GM13976 (cell line): ENCODE measurements around the gene SH3GL1.

Source experiments
- DNase-seq: peaks from one replicate; pipeline ENCODE4 v3.0.0; 2012; ENCODE audit warnings: low spot score
- CTCF ChIP-seq: IDR thresholded peaks from 2 replicates; pipeline ENCODE4 v1.5.1; 2012; ENCODE audit warnings: borderline replicate concordance, mild to moderate bottlenecking; ENCODE audit not compliant: insufficient read depth; ENCODE audit errors: extremely low read depth, missing control alignments, control extremely low read depth
- in situ Hi-C: fragments of 300-500 bp; cut with MboI; formaldehyde crosslinking; loops from one replicate; pipeline ENCODE4 v1.12.0; 2022; ENCODE audit warnings: low sequenced_read_pairs, mixed read lengths, inconsistent platforms; ENCODE audit not compliant: unreplicated experiment

SH3GL1 gene

DNA sequence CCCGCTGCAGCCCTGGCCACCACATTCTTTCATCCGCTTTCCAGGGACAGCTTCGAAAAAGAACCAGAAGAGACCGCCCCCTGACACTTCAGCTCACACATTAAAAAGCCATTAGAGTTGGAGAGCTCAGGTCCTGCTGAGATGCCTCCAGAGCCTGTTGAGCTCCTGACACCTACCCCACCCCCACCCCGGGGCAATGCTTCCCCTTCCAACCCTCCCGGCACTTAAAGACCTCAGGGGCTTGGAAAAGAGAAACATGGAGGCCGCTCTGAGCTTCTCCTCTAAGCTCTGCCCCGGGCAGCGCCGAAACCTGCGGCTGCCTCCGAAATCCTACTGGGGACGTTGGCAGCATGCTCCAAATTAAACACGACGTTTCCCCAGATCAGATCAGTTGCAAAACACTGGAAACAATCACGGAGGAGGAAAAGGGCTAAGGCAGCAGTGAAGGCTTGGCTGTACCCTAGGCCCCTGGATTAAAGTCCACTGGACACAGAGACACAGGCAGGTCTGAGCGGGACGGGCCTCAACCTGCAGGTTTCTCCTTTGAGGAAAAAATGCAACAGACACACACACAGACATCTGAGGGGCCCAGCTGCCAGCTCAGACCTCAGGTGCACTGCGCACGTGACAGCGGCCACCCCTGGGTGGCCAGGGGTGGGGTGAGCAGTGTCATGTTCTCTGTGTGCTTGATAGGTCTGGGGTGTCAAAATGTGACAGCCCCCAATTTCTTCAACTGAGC lies 9.6 kb downstream of the SH3GL1 start:
- DNase-seq = no peak
- in situ Hi-C loops = no loop called here
- TF ChIP-seq CTCF = no peak

- DNase-seq = no peak
- TF ChIP-seq CTCF = no peak
- in situ Hi-C loops = no loop called here
Measured at GRCh38 chr19:4390017-4390566, 10.3 kb downstream of the SH3GL1 start.

GRCh38 chr19:4389511-4390016 lies 10.8 kb downstream of the SH3GL1 start:
- no peak for DNase-seq
- in situ Hi-C loops = no loop called here
- no peak for TF ChIP-seq CTCF

DNA sequence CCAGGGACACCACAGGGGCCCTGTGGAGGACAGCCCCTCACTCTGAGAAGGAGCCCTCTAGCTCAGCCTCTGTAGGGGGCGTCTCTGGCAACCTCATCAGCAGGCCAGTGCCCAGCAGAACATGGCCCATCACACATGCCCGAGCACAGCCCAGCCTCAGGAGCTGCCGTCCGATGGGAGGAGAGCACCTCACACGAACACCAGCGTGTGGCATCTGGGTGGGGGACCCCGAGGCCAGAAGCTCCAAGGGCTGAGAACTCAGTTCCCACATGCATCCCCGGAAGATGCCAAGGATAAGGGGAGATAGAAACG lies 11.3 kb downstream of the SH3GL1 start:
- DNase-seq = no peak
- in situ Hi-C loops = no loop called here

GRCh38 chr19:4388337-4389063 lies 11.8 kb downstream of the SH3GL1 start:
- no peak for DNase-seq
- no peak for TF ChIP-seq CTCF
- in situ Hi-C loops = no loop called here

More for the DNA sequence above, 11.3 kb downstream of the SH3GL1 start:
- no peak for TF ChIP-seq CTCF

GRCh38 chr19:4386041-4386782 lies 14.1 kb downstream of the SH3GL1 start:
- in situ Hi-C loops = no loop called here
- TF ChIP-seq CTCF = no peak
- no peak for DNase-seq
